HL-60 (cell line): ENCODE results near the gene CENPC.

ENCODE experiments used
- DNase-seq, 2 experiments: peaks; one replicate each; pipeline ENCODE4 v3.0.0-alpha.2; 2010 to 2020; ENCODE audit warnings: low read depth in 1 of 2, low spot score in 1 of 2
- H3K27ac ChIP-seq: fragments of 250-450 bp; sonication (Bioruptor Pico); replicated peaks from 2 replicates; pipeline ENCODE4 v1.5.1; 2020; ENCODE audit warnings: mild to moderate bottlenecking, moderate library complexity
- H3K27me3 ChIP-seq: fragments of 250-450 bp; sonication (Bioruptor Pico); 2 replicates; pipeline ENCODE4 v1.5.1; 2021; ENCODE audit warnings: mild to moderate bottlenecking, moderate library complexity; ENCODE audit not compliant: insufficient read depth, poor library complexity, severe bottlenecking
- H3K4me3 ChIP-seq: replicated peaks from 2 replicates; pipeline ENCODE4 v1.5.1; 2011; ENCODE audit warnings: mild to moderate bottlenecking, control low read depth, low read length; ENCODE audit not compliant: insufficient read depth
- GABPA ChIP-seq: IDR thresholded peaks from 2 replicates; pipeline ENCODE4 v1.6.1; 2012; ENCODE audit warnings: low read depth
- POLR2AphosphoS5 ChIP-seq: IDR thresholded peaks from 2 replicates; pipeline ENCODE4 v1.6.1; 2012; ENCODE audit warnings: low read depth
- SPI1 ChIP-seq: IDR thresholded peaks from 2 replicates; pipeline ENCODE4 v1.6.1; 2012; ENCODE audit warnings: low read depth, mild to moderate bottlenecking, borderline replicate concordance
- TF ChIP-seq, protein P1 (sequence below): IDR thresholded peaks from 2 replicates; pipeline ENCODE4 v1.6.1; 2012; ENCODE audit warnings: low read depth; ENCODE audit not compliant: insufficient replicate concordance
- TF ChIP-seq, protein P2 (sequence below): IDR thresholded peaks from one replicate; pipeline ENCODE4 v1.5.1; 2011; ENCODE audit warnings: low read length, control low read depth, inconsistent platforms; ENCODE audit not compliant: insufficient read depth

CENPC gene

DNA sequence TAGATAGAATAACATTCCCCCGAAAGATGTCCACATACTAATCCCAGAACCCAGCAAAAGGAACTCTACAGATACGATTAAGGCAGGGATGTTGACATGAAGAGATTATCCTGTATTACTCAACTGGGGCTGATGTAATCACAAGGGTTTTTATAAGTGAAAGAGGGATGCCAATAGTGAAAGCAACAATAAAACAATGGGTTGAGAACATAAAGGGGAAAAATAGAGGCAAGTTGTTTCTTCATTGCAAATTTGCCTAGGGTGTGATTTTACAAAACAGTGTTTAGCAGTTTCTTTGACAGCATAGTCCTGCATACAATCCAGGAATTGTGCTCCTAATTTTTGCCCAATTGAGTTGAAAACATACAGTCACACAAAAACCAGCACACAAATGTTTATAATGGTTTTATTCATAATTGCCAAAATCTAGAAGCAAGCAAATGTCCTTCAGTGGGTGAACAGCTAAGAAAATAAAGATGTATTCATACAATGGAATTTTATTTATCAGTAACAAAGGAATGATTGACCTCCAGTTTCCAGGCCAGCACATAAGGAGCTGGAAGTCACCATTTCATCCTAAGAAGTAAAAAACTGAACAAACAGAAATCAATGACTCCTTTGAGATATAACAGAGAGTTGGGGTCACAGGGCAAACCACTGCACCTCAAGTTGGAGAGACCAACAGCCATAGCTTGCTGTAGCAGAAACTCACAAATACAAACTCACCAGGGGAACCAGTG lies 107.2 kb downstream of the CENPC start:
- DNase-seq, result peak; percentile 27
- H3K27me3 ChIP-seq, result no peaks in the 10 kb centered on the region
- H3K27ac ChIP-seq, result no peak overlapping the region
- TF ChIP-seq GABPA (no peak), POLR2AphosphoS5 (no peak), SPI1 (no peak)
- TF ChIP-seq, protein P1, sequence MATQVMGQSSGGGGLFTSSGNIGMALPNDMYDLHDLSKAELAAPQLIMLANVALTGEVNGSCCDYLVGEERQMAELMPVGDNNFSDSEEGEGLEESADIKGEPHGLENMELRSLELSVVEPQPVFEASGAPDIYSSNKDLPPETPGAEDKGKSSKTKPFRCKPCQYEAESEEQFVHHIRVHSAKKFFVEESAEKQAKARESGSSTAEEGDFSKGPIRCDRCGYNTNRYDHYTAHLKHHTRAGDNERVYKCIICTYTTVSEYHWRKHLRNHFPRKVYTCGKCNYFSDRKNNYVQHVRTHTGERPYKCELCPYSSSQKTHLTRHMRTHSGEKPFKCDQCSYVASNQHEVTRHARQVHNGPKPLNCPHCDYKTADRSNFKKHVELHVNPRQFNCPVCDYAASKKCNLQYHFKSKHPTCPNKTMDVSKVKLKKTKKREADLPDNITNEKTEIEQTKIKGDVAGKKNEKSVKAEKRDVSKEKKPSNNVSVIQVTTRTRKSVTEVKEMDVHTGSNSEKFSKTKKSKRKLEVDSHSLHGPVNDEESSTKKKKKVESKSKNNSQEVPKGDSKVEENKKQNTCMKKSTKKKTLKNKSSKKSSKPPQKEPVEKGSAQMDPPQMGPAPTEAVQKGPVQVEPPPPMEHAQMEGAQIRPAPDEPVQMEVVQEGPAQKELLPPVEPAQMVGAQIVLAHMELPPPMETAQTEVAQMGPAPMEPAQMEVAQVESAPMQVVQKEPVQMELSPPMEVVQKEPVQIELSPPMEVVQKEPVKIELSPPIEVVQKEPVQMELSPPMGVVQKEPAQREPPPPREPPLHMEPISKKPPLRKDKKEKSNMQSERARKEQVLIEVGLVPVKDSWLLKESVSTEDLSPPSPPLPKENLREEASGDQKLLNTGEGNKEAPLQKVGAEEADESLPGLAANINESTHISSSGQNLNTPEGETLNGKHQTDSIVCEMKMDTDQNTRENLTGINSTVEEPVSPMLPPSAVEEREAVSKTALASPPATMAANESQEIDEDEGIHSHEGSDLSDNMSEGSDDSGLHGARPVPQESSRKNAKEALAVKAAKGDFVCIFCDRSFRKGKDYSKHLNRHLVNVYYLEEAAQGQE, result no peak
- TF ChIP-seq, protein P2, sequence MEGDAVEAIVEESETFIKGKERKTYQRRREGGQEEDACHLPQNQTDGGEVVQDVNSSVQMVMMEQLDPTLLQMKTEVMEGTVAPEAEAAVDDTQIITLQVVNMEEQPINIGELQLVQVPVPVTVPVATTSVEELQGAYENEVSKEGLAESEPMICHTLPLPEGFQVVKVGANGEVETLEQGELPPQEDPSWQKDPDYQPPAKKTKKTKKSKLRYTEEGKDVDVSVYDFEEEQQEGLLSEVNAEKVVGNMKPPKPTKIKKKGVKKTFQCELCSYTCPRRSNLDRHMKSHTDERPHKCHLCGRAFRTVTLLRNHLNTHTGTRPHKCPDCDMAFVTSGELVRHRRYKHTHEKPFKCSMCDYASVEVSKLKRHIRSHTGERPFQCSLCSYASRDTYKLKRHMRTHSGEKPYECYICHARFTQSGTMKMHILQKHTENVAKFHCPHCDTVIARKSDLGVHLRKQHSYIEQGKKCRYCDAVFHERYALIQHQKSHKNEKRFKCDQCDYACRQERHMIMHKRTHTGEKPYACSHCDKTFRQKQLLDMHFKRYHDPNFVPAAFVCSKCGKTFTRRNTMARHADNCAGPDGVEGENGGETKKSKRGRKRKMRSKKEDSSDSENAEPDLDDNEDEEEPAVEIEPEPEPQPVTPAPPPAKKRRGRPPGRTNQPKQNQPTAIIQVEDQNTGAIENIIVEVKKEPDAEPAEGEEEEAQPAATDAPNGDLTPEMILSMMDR, result no peak
- no peak overlapping the region for H3K4me3 ChIP-seq

DNA sequence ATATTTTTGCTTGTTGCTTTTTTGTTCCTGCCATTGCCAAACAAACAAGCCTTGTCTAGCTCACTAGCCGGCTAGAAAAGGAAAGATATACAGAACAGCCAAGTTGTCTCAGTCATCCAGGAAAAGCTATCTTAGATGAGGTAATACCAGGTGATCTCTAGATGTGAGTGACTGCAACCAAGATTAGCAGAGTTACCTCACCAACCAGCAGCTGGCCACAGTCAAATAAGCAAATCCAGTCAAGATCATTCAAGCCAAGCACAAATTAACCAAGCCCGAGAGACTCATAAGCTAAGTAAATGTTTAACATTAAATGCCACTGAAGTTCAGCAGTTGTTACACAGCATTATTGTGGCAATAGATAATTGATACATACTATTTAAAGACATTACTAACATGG lies 108.6 kb downstream of the CENPC start:
- no peak for TF ChIP-seq POLR2AphosphoS5
- TF ChIP-seq, protein P2, result no peak
- no peak for TF ChIP-seq SPI1
- TF ChIP-seq, protein P1, result no peak
- no peak for TF ChIP-seq GABPA
- H3K27ac ChIP-seq, result no peak overlapping the region
- no peak for DNase-seq
- no peaks in the 10 kb centered on the region for H3K27me3 ChIP-seq
- no peak overlapping the region for H3K4me3 ChIP-seq

DNA sequence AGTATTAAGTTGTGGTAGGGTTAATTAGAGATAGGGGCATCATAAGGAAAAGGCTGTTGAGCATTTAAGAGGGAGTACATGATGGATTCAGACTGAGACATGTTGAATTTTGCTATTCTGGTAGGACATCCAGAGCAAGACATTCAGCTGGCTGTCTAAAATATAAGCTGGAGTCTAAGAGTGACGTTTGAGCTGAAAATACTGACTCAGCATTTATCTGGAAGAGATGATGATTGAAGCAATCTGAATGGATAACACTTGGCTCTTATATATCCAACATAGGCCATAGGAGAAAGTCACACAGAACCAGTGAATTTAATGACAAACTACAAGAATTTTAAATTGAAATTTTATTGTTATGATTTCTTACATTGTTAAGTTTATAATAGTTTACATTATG lies 114.3 kb downstream of the CENPC start:
- no peak for TF ChIP-seq POLR2AphosphoS5
- TF ChIP-seq, protein P1, result no peak
- TF ChIP-seq, protein P2, result no peak
- TF ChIP-seq SPI1, result no peak
- TF ChIP-seq GABPA, result no peak
- H3K27me3 ChIP-seq, result no peaks in the 10 kb centered on the region
- DNase-seq, result no peak
- H3K27ac ChIP-seq, result no peak overlapping the region
- H3K4me3 ChIP-seq, result no peak overlapping the region
